Sciatic nerve (tissue), 2 donors: Measurements from ENCODE around the gene NFIX. TPM values are rescaled to one million over a fixed set of nuclear protein-coding genes. Genes with fewer than 3 reads are reported as not detected.

ENCODE experiments used
- ATAC-seq: fragments of 200-7000 bp; cut with Tn5 transposase; one replicate; pipeline ENCODE4 v1.9.1; 2020; ENCODE audit warnings: mild to moderate bottlenecking, moderate library complexity
- DNase-seq: peaks from one replicate; pipeline ENCODE4 v3.0.0-alpha.2; 2020; ENCODE audit warnings: low spot score
- intact Hi-C: fragments of 100-400 bp; cut with DNase I; formaldehyde crosslinking; loops from one replicate; pipeline ENCODE4 v1.14.2; 2022
- total RNA-seq: library from RNA; stranded (reverse); fragmentation: NEBNext Ultra II Directional; extraction: Animal tissue kit (Norgen Biotek cat#: 25700); gene quantifications from one replicate; pipeline ENCODE4 v1.2.1, GENCODE V29; 2021
- donor health status: DM: no; HTN: no; CAD: no.
- donor health status: DM: no; HTN: no; CAD: no.

NFIX gene
- total RNA-seq, 1 donor from 2014 or later = 131 TPM

- no peak for ATAC-seq
- no peak for DNase-seq
- intact Hi-C loops = no loop called here
Observed at GRCh38 chr19:13014921-13015280, 19.6 kb downstream of the NFIX start.

GRCh38 chr19:13015361-13016223 is 20.3 kb downstream of the NFIX start:
- ATAC-seq (no peak), DNase-seq (no peak)
- intact Hi-C loops = no loop called here

- ATAC-seq = no peak
- no peak for DNase-seq
Observed at GRCh38 chr19:13016245-13016627, 21.0 kb downstream of the NFIX start.

GRCh38 chr19:13016628-13017305 is 21.5 kb downstream of the NFIX start:
- intact Hi-C loops = no loop called here
- DNase-seq (no peak), ATAC-seq (no peak)

More at GRCh38 chr19:13016245-13016627, 21.0 kb downstream of the NFIX start:
- intact Hi-C loops = no loop called here

- intact Hi-C loops = no loop called here
- no peak for ATAC-seq
- DNase-seq = no peak
Observed at GRCh38 chr19:13017306-13018034, 22.2 kb downstream of the NFIX start.

- intact Hi-C loops = no loop called here
- ATAC-seq (no peak), DNase-seq (peak; percentile 84)
Observed at GRCh38 chr19:13018035-13018914, 23.0 kb downstream of the NFIX start.

- ATAC-seq (no peak), DNase-seq (no peak)
- intact Hi-C loops = no loop called here
Observed at GRCh38 chr19:13019332-13019731, 24.1 kb downstream of the NFIX start.

- DNase-seq (no peak), ATAC-seq (no peak)
- intact Hi-C loops = no loop called here
Observed at GRCh38 chr19:13020002-13020414, 24.7 kb downstream of the NFIX start.

- intact Hi-C loops = no loop called here
Observed at GRCh38 chr19:13022111-13022858, 27.0 kb downstream of the NFIX start.

GRCh38 chr19:13022859-13023636 is 27.8 kb downstream of the NFIX start:
- peak; percentile 94 for ATAC-seq
- DNase-seq = peak; percentile 92
- intact Hi-C loops = no loop called here

More at GRCh38 chr19:13022111-13022858, 27.0 kb downstream of the NFIX start:
- DNase-seq (no peak), ATAC-seq (peak; percentile 51)

GRCh38 chr19:13023656-13024055 is 28.4 kb downstream of the NFIX start:
- DNase-seq (no peak), ATAC-seq (peak; percentile 0)
- intact Hi-C loops = no loop called here

- no peak for DNase-seq
- intact Hi-C loops = no loop called here
- ATAC-seq = no peak
Observed at GRCh38 chr19:13024126-13024950, 29.1 kb downstream of the NFIX start.

GRCh38 chr19:13024951-13025697 is 29.8 kb downstream of the NFIX start:
- ATAC-seq = no peak
- no peak for DNase-seq
- intact Hi-C loops = no loop called here

GRCh38 chr19:13025819-13026456 is 30.7 kb downstream of the NFIX start:
- intact Hi-C loops = no loop called here
- ATAC-seq = no peak
- no peak for DNase-seq
